ENCODE results near the gene NCOA1. TPM values are rescaled to one million over a fixed set of nuclear protein-coding genes. Genes with fewer than 3 reads are reported as not detected.

NCOA1 gene
- total and polyA plus RNA-seq, 10 of the 15 experiments (the other 5 are each of a cell fraction or from before 2014, with no cell fraction given): 1.8 to 35.6 (median 6.1) TPM

DNA sequence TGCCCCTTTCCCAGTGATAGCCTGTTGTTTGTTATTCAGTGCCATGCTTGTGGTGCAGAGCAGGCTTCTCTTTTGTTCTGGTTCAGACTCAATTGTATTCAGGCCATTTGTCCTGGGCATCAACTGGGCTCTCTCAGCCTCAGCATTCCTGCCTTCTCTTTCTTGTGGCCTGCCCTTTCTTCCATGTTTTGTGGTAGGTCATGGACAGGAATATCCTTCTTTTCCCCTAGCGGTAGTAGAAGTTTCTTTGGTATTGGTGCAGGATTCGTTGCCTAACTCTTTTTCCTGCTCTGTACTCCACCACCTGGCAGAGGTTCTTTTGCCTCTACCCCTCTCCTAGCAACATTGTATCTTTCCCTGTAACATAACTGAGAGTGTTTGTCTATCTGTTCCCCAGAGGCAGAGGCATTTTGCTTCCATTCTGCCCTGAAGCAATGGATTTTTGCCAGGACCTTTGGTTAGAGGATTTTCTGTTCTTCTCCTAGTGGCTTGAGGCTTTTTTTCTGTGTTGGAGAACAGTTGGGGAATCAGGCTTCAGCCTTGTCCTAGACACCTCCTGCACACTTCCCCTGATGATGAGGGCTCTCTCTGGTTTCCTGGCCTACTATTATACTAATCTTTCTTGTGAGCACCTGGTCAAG, 68.5 kb downstream of the NCOA1 start:
- ChIA-PET RAD21 (ENCODE audit: unreplicated experiment) (no interaction called here), CTCF (interaction anchor here (0.7 kb wide), 1 partner anchor 40 kb away, joined by 3 read pairs; no protein-coding TSS in a partner anchor), SMC1A (ENCODE audit: uncharacterized antibody, unreplicated experiment) (no interaction called here), POLR2A (no interaction called here)
- no peaks in the 10 kb centered on the region for H3K4me1 ChIP-seq (ENCODE audit: control insufficient read depth, insufficient read depth, low read length)
- no peaks in the 10 kb centered on the region for H3K79me2 ChIP-seq (ENCODE audit: control insufficient read depth, insufficient read depth, low read length)
- no peak overlapping the region for H3K9ac ChIP-seq (ENCODE audit: control insufficient read depth, insufficient read depth, low read length)
- in situ Hi-C loops (cut with MboI): no loop called here
- peaks cover 0 to under 1% of the 10 kb centered on the region in 2 experiments; a peak in 3 of 4 replicates for H3K36me3 ChIP-seq (ENCODE audit: control insufficient read depth in 2 of 2, insufficient read depth in 2 of 2, low read length in 1 of 2)
- BruUV-seq (replicated peaks): no TSS peak
- TF ChIP-seq, protein P1, sequence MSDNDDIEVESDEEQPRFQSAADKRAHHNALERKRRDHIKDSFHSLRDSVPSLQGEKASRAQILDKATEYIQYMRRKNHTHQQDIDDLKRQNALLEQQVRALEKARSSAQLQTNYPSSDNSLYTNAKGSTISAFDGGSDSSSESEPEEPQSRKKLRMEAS (IDR thresholded peaks at IDR 0.05; ENCODE audit: low read depth, low read length): no peak
- TF ChIP-seq RB1 (IDR thresholded peaks at IDR 0.05; ENCODE audit: borderline replicate concordance): no peak
- TF ChIP-seq, protein P2, sequence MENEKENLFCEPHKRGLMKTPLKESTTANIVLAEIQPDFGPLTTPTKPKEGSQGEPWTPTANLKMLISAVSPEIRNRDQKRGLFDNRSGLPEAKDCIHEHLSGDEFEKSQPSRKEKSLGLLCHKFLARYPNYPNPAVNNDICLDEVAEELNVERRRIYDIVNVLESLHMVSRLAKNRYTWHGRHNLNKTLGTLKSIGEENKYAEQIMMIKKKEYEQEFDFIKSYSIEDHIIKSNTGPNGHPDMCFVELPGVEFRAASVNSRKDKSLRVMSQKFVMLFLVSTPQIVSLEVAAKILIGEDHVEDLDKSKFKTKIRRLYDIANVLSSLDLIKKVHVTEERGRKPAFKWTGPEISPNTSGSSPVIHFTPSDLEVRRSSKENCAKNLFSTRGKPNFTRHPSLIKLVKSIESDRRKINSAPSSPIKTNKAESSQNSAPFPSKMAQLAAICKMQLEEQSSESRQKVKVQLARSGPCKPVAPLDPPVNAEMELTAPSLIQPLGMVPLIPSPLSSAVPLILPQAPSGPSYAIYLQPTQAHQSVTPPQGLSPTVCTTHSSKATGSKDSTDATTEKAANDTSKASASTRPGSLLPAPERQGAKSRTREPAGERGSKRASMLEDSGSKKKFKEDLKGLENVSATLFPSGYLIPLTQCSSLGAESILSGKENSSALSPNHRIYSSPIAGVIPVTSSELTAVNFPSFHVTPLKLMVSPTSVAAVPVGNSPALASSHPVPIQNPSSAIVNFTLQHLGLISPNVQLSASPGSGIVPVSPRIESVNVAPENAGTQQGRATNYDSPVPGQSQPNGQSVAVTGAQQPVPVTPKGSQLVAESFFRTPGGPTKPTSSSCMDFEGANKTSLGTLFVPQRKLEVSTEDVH (IDR thresholded peaks at IDR 0.05; ENCODE audit: low read depth, partially characterized antibody): no peak
- no peak for TF ChIP-seq ASH2L (IDR thresholded peaks at IDR 0.05; ENCODE audit: borderline replicate concordance, low read depth)
- TF ChIP-seq IKZF1 (conservative IDR thresholded peaks at IDR 0.05): no peak
- no peak for TF ChIP-seq NR2F1 (conservative IDR thresholded peaks at IDR 0.05)
- TF ChIP-seq FOXM1 (IDR thresholded peaks at IDR 0.05; ENCODE audit: low read depth, low read length): no peak
- no peak for TF ChIP-seq HDAC2 (IDR thresholded peaks at IDR 0.05)
- no peak for TF ChIP-seq MEF2B (IDR thresholded peaks at IDR 0.05; ENCODE audit: partially characterized antibody, poor library complexity, severe bottlenecking)
- TF ChIP-seq, protein P3, sequence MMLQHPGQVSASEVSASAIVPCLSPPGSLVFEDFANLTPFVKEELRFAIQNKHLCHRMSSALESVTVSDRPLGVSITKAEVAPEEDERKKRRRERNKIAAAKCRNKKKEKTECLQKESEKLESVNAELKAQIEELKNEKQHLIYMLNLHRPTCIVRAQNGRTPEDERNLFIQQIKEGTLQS (IDR thresholded peaks at IDR 0.05; ENCODE audit: borderline replicate concordance, extremely low read depth, low read depth, low read length): no peak
- H3K27ac ChIP-seq (ENCODE audit: control insufficient read depth, insufficient read depth): no peak overlapping the region
- ATAC-seq: no peak
- H2AFZ ChIP-seq (ENCODE audit: control insufficient read depth, low read depth, low read length): no peak overlapping the region
- peaks cover 12% of the 10 kb centered on the region for H3K9me3 ChIP-seq (replicated peaks; ENCODE audit: control insufficient read depth, insufficient read depth, low read length)
- H3K4me3 ChIP-seq: no peak overlapping the region
- no peak overlapping the region for H3K4me2 ChIP-seq (ENCODE audit: control insufficient read depth, insufficient read depth)
- WGBS (ENCODE audit: insufficient coverage, insufficient replicate concordance, low lambda C conversion rate, missing lambda C conversion rate): 95% methylated on average over 2 of the region's 2 CpGs
- H4K20me1 ChIP-seq (ENCODE audit: control insufficient read depth, insufficient read depth): no peaks in the 10 kb centered on the region
- intact Hi-C loops (cut with micrococcal nuclease; ENCODE audit: unreplicated experiment): no loop called here
- no peak for DNase-seq (ENCODE audit: low read depth, low spot score)
- no peak for FAIRE-seq
- no peaks in the 10 kb centered on the region for H3K27me3 ChIP-seq (replicated peaks in 1 of 2; ENCODE audit: control insufficient read depth in 2 of 2, insufficient read depth in 2 of 2, low read length in 1 of 2)

Data from GM12878 (cell line).